Activated CD8-positive, alpha-beta T cell treated with anti-CD3 and anti-CD28 coated beads for 36 hours (primary cell): ENCODE measurements around the gene METTL15. TPM values are rescaled to one million over a fixed set of nuclear protein-coding genes. Genes with fewer than 3 reads are reported as not detected.
"Not testable (repeated sequence)": the region's sequence is repeated elsewhere in the genome, so short reads cannot be mapped to it uniquely, and the experiment has no call there.

Experiments
- ATAC-seq: fragments of 200-7000 bp; cut with Tn5 transposase; one replicate; pipeline ENCODE4 v1.10.0; 2021; ENCODE audit warnings: mild to moderate bottlenecking, moderate library complexity
- CTCF ChIA-PET: fragments of 350-600 bp; sonication (Branson Sonifier 250); formaldehyde crosslinking; loops from one replicate; lab custom pipeline; 2021; ENCODE audit warnings: antibody characterized with exemption; lab: Charles Lee
- POLR2A ChIA-PET: fragments of 350-600 bp; sonication (Branson Sonifier 250); formaldehyde crosslinking; loops from one replicate; lab custom pipeline; 2021; ENCODE audit warnings: antibody characterized with exemption; lab: Charles Lee
- DNase-seq: peaks from one replicate; pipeline ENCODE4 v3.0.0-alpha.2; 2020
- H3K27ac Mint-ChIP-seq: one replicate; pipeline ENCODE4 v1.8.0; 2021; ENCODE audit warnings: mild to moderate bottlenecking, mixed read lengths
- H3K27me3 Mint-ChIP-seq: one replicate; pipeline ENCODE4 v1.8.0; 2021; ENCODE audit warnings: mixed read lengths
- H3K36me3 Mint-ChIP-seq: one replicate; pipeline ENCODE4 v1.8.0; 2021; ENCODE audit warnings: low read depth, mixed read lengths
- H3K4me1 Mint-ChIP-seq: one replicate; pipeline ENCODE4 v1.8.0; 2021; ENCODE audit warnings: low read depth, mixed read lengths
- H3K4me3 Mint-ChIP-seq: one replicate; pipeline ENCODE4 v1.8.0; 2021; ENCODE audit warnings: mild to moderate bottlenecking, moderate library complexity, mixed read lengths
- H3K9me3 Mint-ChIP-seq: one replicate; pipeline ENCODE4 v1.8.0; 2021; ENCODE audit warnings: mixed read lengths
- CTCF ChIP-seq: fragments of 200-600 bp; IDR thresholded peaks from one replicate; pipeline ENCODE4 v1.8.0; 2022; ENCODE audit warnings: antibody characterized with exemption, mild to moderate bottlenecking
- intact Hi-C: fragments of 100-400 bp; cut with micrococcal nuclease; formaldehyde crosslinking; loops from one replicate; pipeline ENCODE4 v1.10.0; 2022
- total RNA-seq, 2 experiments: library from RNA; stranded (reverse); gene quantifications; one replicate each; pipeline ENCODE4 v1.2.3, GENCODE V29; 2021

The METTL15 gene
- total RNA-seq, 2 experiments from 2014 or later = 19.4 to 20.4 TPM

- H3K4me1 Mint-ChIP-seq = peaks cover 13% of the 10 kb centered on the region
- DNase-seq (no peak), ATAC-seq (no peak)
- POLR2A ChIA-PET = no interaction called here
- H3K4me3 Mint-ChIP-seq = no peak overlapping the region
- CTCF ChIA-PET = interaction anchor here (1.0 kb wide), 1 partner anchor 11 kb away, joined by 3 read pairs; no protein-coding TSS in a partner anchor
- peaks cover 11% of the 10 kb centered on the region for H3K36me3 Mint-ChIP-seq
- no peaks in the 10 kb centered on the region for H3K9me3 Mint-ChIP-seq
- H3K27me3 Mint-ChIP-seq = no peaks in the 10 kb centered on the region
- H3K27ac Mint-ChIP-seq = no peak overlapping the region
- no peak for TF ChIP-seq CTCF
- intact Hi-C loops = no loop called here
These were observed 15.0 kb downstream of the METTL15 start for GRCh38 chr11:28123151-28123581.

- ChIA-PET CTCF (no interaction called here), POLR2A (no interaction called here)
- no peak overlapping the region for H3K4me3 Mint-ChIP-seq
- TF ChIP-seq CTCF = no peak
- no peaks in the 10 kb centered on the region for H3K4me1 Mint-ChIP-seq
- H3K36me3 Mint-ChIP-seq = peaks cover 42% of the 10 kb centered on the region
- intact Hi-C loops = no loop called here
- no peak for DNase-seq
- no peak overlapping the region for H3K27ac Mint-ChIP-seq
- no peaks in the 10 kb centered on the region for H3K27me3 Mint-ChIP-seq
- no peak for ATAC-seq
- peaks cover 14% of the 10 kb centered on the region for H3K9me3 Mint-ChIP-seq
These were observed 24.4 kb downstream of the METTL15 start for GRCh38 chr11:28132548-28132947.

GRCh38 chr11:28133146-28133545 lies 25.0 kb downstream of the METTL15 start:
- peaks cover 17% of the 10 kb centered on the region for H3K9me3 Mint-ChIP-seq
- DNase-seq (no peak), ATAC-seq (no peak)
- intact Hi-C loops = no loop called here
- no peak overlapping the region for H3K4me3 Mint-ChIP-seq
- no peaks in the 10 kb centered on the region for H3K4me1 Mint-ChIP-seq
- H3K27me3 Mint-ChIP-seq = no peaks in the 10 kb centered on the region
- POLR2A ChIA-PET = interaction anchor here (1.6 kb wide), 1 partner anchor 21 kb away, joined by 3 read pairs; no protein-coding TSS in a partner anchor
- CTCF ChIA-PET = no interaction called here
- no peak overlapping the region for H3K27ac Mint-ChIP-seq
- H3K36me3 Mint-ChIP-seq = peaks cover 48% of the 10 kb centered on the region
- TF ChIP-seq CTCF = no peak

GRCh38 chr11:28136157-28136556 lies 28.0 kb downstream of the METTL15 start:
- H3K27me3 Mint-ChIP-seq, intact Hi-C loops, H3K27ac Mint-ChIP-seq, H3K4me3 Mint-ChIP-seq, H3K4me1 Mint-ChIP-seq, ATAC-seq, POLR2A ChIA-PET, DNase-seq, CTCF ChIA-PET: not testable (repeated sequence)
- H3K36me3 Mint-ChIP-seq = peaks cover 77% of the 10 kb centered on the region
- peaks cover 30% of the 10 kb centered on the region for H3K9me3 Mint-ChIP-seq

GRCh38 chr11:28137366-28137765 lies 29.2 kb downstream of the METTL15 start:
- no peak for ATAC-seq
- peaks cover 74% of the 10 kb centered on the region for H3K36me3 Mint-ChIP-seq
- H3K4me1 Mint-ChIP-seq = no peaks in the 10 kb centered on the region
- H3K4me3 Mint-ChIP-seq = no peak overlapping the region
- ChIA-PET POLR2A (no interaction called here), CTCF (no interaction called here)
- peaks cover 31% of the 10 kb centered on the region for H3K9me3 Mint-ChIP-seq
- no peak for TF ChIP-seq CTCF
- no peak overlapping the region for H3K27ac Mint-ChIP-seq
- H3K27me3 Mint-ChIP-seq = no peaks in the 10 kb centered on the region
- intact Hi-C loops = no loop called here
- no peak for DNase-seq
